CD14-positive monocyte (primary cell): ENCODE data around the gene OSBP2. TPM values are rescaled to one million over a fixed set of nuclear protein-coding genes. Genes with fewer than 3 reads are reported as not detected.

Source experiments
- DNase-seq, 3 donors: peaks; one replicate each; pipeline ENCODE4 v3.0.0-alpha.2; 2011 to 2022
- H2AFZ ChIP-seq: 2 replicates; pipeline ENCODE4 v1.6.0; 2012; ENCODE audit warnings: mild to moderate bottlenecking, low read depth, low read length, inconsistent platforms; ENCODE audit not compliant: insufficient read depth, poor library complexity, severe bottlenecking
- H3K27ac ChIP-seq, 2 donors: 1 replicate in 1 of 2; 2 replicates in 1 of 2; pipeline ENCODE4 v1.5.1; 2012 to 2013; ENCODE audit warnings: low read length in 2 of 2, control low read depth in 1 of 2, inconsistent platforms in 1 of 2, low read depth in 1 of 2, mild to moderate bottlenecking in 1 of 2
- H3K27me3 ChIP-seq, 2 donors: one replicate each; pipeline versions ENCODE4 v1.6.0 to v1.6.1; 2011 to 2013; ENCODE audit warnings: low read length in 2 of 2; ENCODE audit not compliant: control insufficient read depth in 2 of 2, insufficient read depth in 2 of 2
- H3K36me3 ChIP-seq, 2 donors: replicated peaks in 1 of 2; 1 replicate in 1 of 2; 2 replicates in 1 of 2; pipeline versions ENCODE4 v1.5.1 to v1.6.1; 2012 to 2013; ENCODE audit warnings: low read length in 2 of 2, control low read depth in 1 of 2, inconsistent platforms in 1 of 2, mild to moderate bottlenecking in 1 of 2; ENCODE audit not compliant: insufficient read depth in 2 of 2, control insufficient read depth in 1 of 2
- H3K4me1 ChIP-seq, 2 donors: 1 replicate in 1 of 2; 2 replicates in 1 of 2; pipeline versions ENCODE4 v1.5.1 to v1.6.1; 2012 to 2013; ENCODE audit warnings: low read length in 2 of 2, control low read depth in 1 of 2, inconsistent platforms in 1 of 2, mild to moderate bottlenecking in 1 of 2, moderate library complexity in 1 of 2; ENCODE audit not compliant: insufficient read depth in 2 of 2, control insufficient read depth in 1 of 2
- H3K4me2 ChIP-seq: replicated peaks from 2 replicates; pipeline ENCODE3; 2012; ENCODE audit warnings: low read length, moderate library complexity, mild to moderate bottlenecking; ENCODE audit not compliant: poor library complexity, severe bottlenecking; ENCODE audit errors: extremely low read depth
- H3K4me3 ChIP-seq, 3 experiments: fragments of 200-600 bp in 1 of 3; sonication (generic) in 1 of 3; replicated peaks in 1 of 3; 1 replicate in 2 of 3; 2 replicates in 1 of 3; pipeline ENCODE4 v1.5.1; 2011 to 2013; ENCODE audit warnings: low read length in 3 of 3, mild to moderate bottlenecking in 3 of 3, control low read depth in 2 of 3, low read depth in 2 of 3, inconsistent platforms in 1 of 3, moderate library complexity in 1 of 3
- H3K79me2 ChIP-seq: 2 replicates; pipeline ENCODE4 v1.6.0; 2012; ENCODE audit warnings: mild to moderate bottlenecking, control low read depth, inconsistent platforms, low read length, moderate library complexity; ENCODE audit not compliant: insufficient read depth
- H3K9ac ChIP-seq: 2 replicates; pipeline ENCODE4 v1.6.0; 2017; ENCODE audit warnings: low read length, mild to moderate bottlenecking; ENCODE audit not compliant: insufficient read depth, poor library complexity, severe bottlenecking
- H3K9me3 ChIP-seq, 2 donors: replicated peaks in 1 of 2; 1 replicate in 1 of 2; 2 replicates in 1 of 2; pipeline versions ENCODE4 v1.5.1 to v1.6.1; 2012 to 2013; ENCODE audit warnings: low read length in 2 of 2, control low read depth in 1 of 2; ENCODE audit not compliant: control insufficient read depth in 1 of 2, insufficient read depth in 1 of 2
- H4K20me1 ChIP-seq: 2 replicates; pipeline ENCODE4 v1.6.0; 2012; ENCODE audit warnings: mild to moderate bottlenecking, low read length, control low read depth, moderate library complexity; ENCODE audit not compliant: insufficient read depth
- H3K27ac Mint-ChIP-seq, 7 donors: one replicate each; pipeline ENCODE4 v1.8.0; 2020; ENCODE audit warnings: mild to moderate bottlenecking in 7 of 7, mixed read lengths in 7 of 7, moderate library complexity in 6 of 7, inconsistent platforms in 2 of 7
- H3K27me3 Mint-ChIP-seq, 3 donors: one replicate each; pipeline ENCODE4 v1.8.0; 2021 to 2022; ENCODE audit warnings: low read depth in 3 of 3, mild to moderate bottlenecking in 3 of 3, mixed read lengths in 3 of 3, moderate library complexity in 3 of 3, inconsistent platforms in 1 of 3
- H3K36me3 Mint-ChIP-seq, 2 donors: one replicate each; pipeline ENCODE4 v1.8.0; 2020; ENCODE audit warnings: mixed read lengths in 2 of 2, inconsistent platforms in 1 of 2, mild to moderate bottlenecking in 1 of 2
- H3K4me1 Mint-ChIP-seq: one replicate; pipeline ENCODE4 v1.8.0; 2020; ENCODE audit warnings: mild to moderate bottlenecking, mixed read lengths
- H3K4me3 Mint-ChIP-seq, 2 donors: one replicate each; pipeline ENCODE4 v1.8.0; 2020; ENCODE audit warnings: mild to moderate bottlenecking in 2 of 2, mixed read lengths in 2 of 2, moderate library complexity in 1 of 2
- H3K9me3 Mint-ChIP-seq, 7 donors: one replicate each; pipeline ENCODE4 v1.8.0; 2020 to 2022; ENCODE audit warnings: mixed read lengths in 7 of 7, mild to moderate bottlenecking in 6 of 7, moderate library complexity in 6 of 7, inconsistent platforms in 2 of 7
- WGBS: methylation state at CpG from one replicate; pipeline ENCODE4 v1.1.5; 2013; ENCODE audit warnings: missing lambda C conversion rate; ENCODE audit not compliant: insufficient coverage; 5-methylcytosine and 5-hydroxymethylcytosine counted together
- intact Hi-C, 2 donors: fragments of 100-400 bp; cut with micrococcal nuclease; formaldehyde crosslinking; loops; one replicate each; pipeline versions ENCODE4 v1.15.0 to v1.15.1; 2023
- polyA plus RNA-seq, 3 donors: library from polyadenylated mRNA; depleted of rRNA in 1 of 3; unstranded in 2 of 3; stranded (reverse) in 1 of 3; fragments of 300-500 nt in 2 of 3; fragments of >200 nt in 1 of 3; fragmentation: Illumina TruSeq in 2 of 3; gene quantifications; 1 replicate in 2 of 3; 2 replicates in 1 of 3; pipeline ENCODE4 v1.2.3, GENCODE V29; 2012 to 2021
- TF ChIP-seq, protein P1 (sequence below): fragments of 200-600 bp; IDR thresholded peaks from one replicate; pipeline ENCODE4 v1.8.0; 2022; ENCODE audit warnings: antibody characterized with exemption, mild to moderate bottlenecking

Gene OSBP2
- polyA plus RNA-seq, 3 donors = 0.21 to 0.54 TPM; not detected in 1

DNA sequence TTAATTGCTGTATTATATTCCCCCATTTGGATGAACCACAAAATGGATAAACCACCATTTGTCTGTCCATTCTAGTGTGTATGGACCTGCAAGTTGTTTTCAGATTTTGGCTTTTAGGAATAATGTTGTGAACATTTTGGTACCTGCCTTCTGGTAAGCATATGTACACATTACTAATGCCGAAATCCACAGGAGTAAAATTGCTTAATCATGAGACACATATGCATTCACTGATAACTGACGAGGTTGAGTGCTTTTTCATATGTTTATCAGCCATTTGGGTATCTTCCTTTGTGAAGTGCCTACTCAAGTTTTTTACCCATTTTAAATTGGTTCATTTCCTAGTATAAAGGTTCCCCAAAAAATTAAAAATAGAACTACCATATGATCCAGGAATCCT lies 34.2 kb downstream of the OSBP2 start:
- DNase-seq = no peak
- H3K27me3 ChIP-seq = no peaks in the 10 kb centered on the region
- H3K27me3 Mint-ChIP-seq = peaks cover 2 to 7% (median 6%) of the 10 kb centered on the region in 3 donors
- WGBS = no CpG with 5 or more reads among the region's 2 CpGs
- no peaks in the 10 kb centered on the region for H3K9me3 ChIP-seq
- TF ChIP-seq, protein P1, sequence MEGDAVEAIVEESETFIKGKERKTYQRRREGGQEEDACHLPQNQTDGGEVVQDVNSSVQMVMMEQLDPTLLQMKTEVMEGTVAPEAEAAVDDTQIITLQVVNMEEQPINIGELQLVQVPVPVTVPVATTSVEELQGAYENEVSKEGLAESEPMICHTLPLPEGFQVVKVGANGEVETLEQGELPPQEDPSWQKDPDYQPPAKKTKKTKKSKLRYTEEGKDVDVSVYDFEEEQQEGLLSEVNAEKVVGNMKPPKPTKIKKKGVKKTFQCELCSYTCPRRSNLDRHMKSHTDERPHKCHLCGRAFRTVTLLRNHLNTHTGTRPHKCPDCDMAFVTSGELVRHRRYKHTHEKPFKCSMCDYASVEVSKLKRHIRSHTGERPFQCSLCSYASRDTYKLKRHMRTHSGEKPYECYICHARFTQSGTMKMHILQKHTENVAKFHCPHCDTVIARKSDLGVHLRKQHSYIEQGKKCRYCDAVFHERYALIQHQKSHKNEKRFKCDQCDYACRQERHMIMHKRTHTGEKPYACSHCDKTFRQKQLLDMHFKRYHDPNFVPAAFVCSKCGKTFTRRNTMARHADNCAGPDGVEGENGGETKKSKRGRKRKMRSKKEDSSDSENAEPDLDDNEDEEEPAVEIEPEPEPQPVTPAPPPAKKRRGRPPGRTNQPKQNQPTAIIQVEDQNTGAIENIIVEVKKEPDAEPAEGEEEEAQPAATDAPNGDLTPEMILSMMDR = no peak
- H3K4me3 Mint-ChIP-seq = no peak overlapping the region
- H3K36me3 Mint-ChIP-seq = no peaks in the 10 kb centered on the region
- H3K4me1 Mint-ChIP-seq = peaks cover 15% of the 10 kb centered on the region
- H3K4me3 ChIP-seq = no peak overlapping the region
- H2AFZ ChIP-seq = no peak overlapping the region
- H3K79me2 ChIP-seq = no peaks in the 10 kb centered on the region
- intact Hi-C loops = no loop called here
- H3K36me3 ChIP-seq = no peaks in the 10 kb centered on the region
- H3K4me2 ChIP-seq = no peak overlapping the region
- H3K9me3 Mint-ChIP-seq = no peaks in the 10 kb centered on the region
- no peak overlapping the region for H3K27ac ChIP-seq
- no peaks in the 10 kb centered on the region for H4K20me1 ChIP-seq
- H3K27ac Mint-ChIP-seq = no peak overlapping the region
- H3K9ac ChIP-seq = no peak overlapping the region
- peaks cover 7 to 20% of the 10 kb centered on the region in 2 donors for H3K4me1 ChIP-seq

DNA sequence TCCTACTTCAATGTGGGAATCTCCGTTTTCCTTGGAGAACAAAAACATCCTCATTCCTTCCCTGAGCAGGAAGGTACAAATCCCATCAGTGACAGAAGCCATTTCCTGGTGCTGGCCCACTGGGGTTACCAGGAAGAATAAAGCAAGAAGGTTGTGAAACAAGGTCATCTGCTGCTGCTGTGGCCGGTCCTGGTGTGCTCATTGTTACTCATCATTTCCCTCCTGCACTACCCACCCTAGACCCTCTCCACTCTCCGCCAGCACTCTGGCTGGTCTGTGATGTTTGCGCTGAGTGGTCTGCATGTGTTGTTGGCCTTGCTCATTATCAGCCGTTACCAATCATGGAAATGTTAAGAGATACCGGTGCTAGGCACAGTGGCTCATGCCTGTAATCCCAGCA lies 37.0 kb downstream of the OSBP2 start:
- Mint-ChIP-seq H3K36me3 (no peaks in the 10 kb centered on the region), H3K27me3 (peaks cover 2 to 6% (median 5%) of the 10 kb centered on the region in 3 donors), H3K9me3 (peaks cover 0 to 2% (median 0%) of the 10 kb centered on the region in 7 donors), H3K4me3 (no peak overlapping the region), H3K27ac (no peak overlapping the region), H3K4me1 (peaks cover 15% of the 10 kb centered on the region)
- Histone ChIP-seq H3K79me2 (no peaks in the 10 kb centered on the region), H3K4me2 (no peak overlapping the region), H3K4me1 (peaks cover 7 to 22% of the 10 kb centered on the region in 2 donors), H2AFZ (no peak overlapping the region), H3K27me3 (no peaks in the 10 kb centered on the region), H3K9me3 (no peaks in the 10 kb centered on the region), H3K9ac (no peak overlapping the region), H3K4me3 (no peak overlapping the region), H4K20me1 (no peaks in the 10 kb centered on the region), H3K27ac (no peak overlapping the region), H3K36me3 (no peaks in the 10 kb centered on the region)
- 17% methylated on average over 2 of the region's 6 CpGs for whole genome bisulfite sequencing
- no peak for DNase-seq
- TF ChIP-seq, protein P1 = no peak
- intact Hi-C loops = no loop called here
